Upper lobe of left lung (tissue), 6 donors: ENCODE measurements around the gene NCF4. TPM values are rescaled to one million over a fixed set of nuclear protein-coding genes. Genes with fewer than 3 reads are reported as not detected.

Experiments used
- ATAC-seq, 2 donors: fragments of 200-7000 bp; cut with Tn5 transposase; one replicate each; pipeline ENCODE4 v1.9.1; 2022; ENCODE audit warnings: mild to moderate bottlenecking in 2 of 2, moderate library complexity in 2 of 2; ENCODE audit not compliant: low FRiP score in 2 of 2
- DNase-seq, 2 donors: peaks; one replicate each; pipeline ENCODE4 v3.0.0-alpha.2; 2019 to 2020
- H3K27ac ChIP-seq, 4 donors: fragments of 200-600 bp; sonication (generic); one replicate each; pipeline ENCODE4 v1.5.1; 2016 to 2019
- H3K27me3 ChIP-seq, 4 donors: fragments of 200-600 bp; sonication (generic); one replicate each; pipeline ENCODE4 v1.5.1; 2017 to 2019
- H3K36me3 ChIP-seq, 4 donors: fragments of 200-600 bp; sonication (generic); one replicate each; pipeline ENCODE4 v1.5.1; 2016 to 2019
- H3K4me1 ChIP-seq, 4 donors: fragments of 200-600 bp; sonication (generic); one replicate each; pipeline ENCODE4 v1.5.1; 2018 to 2019
- H3K4me3 ChIP-seq, 4 donors: fragments of 200-600 bp; sonication (generic); one replicate each; pipeline ENCODE4 v1.5.1; 2017 to 2019; ENCODE audit warnings: mild to moderate bottlenecking in 2 of 4, moderate library complexity in 1 of 4
- H3K9me3 ChIP-seq, 4 donors: fragments of 200-600 bp; sonication (generic); one replicate each; pipeline ENCODE4 v1.5.1; 2018 to 2019
- EP300 ChIP-seq, 4 donors: sonication (generic); formaldehyde crosslinking; IDR thresholded peaks; one replicate each; pipeline ENCODE4 v1.5.1; 2017; ENCODE audit warnings: antibody characterized with exemption in 4 of 4, control low read depth in 2 of 4
- POLR2A ChIP-seq, 4 donors: fragments of 450-650 bp; IDR thresholded peaks; one replicate each; pipeline ENCODE4 v1.5.1; 2016 to 2017; ENCODE audit warnings: antibody characterized with exemption in 4 of 4, mild to moderate bottlenecking in 2 of 4
- POLR2AphosphoS5 ChIP-seq, 2 donors: sonication (generic); formaldehyde crosslinking; IDR thresholded peaks; one replicate each; pipeline ENCODE4 v1.5.1; 2017; ENCODE audit warnings: antibody characterized with exemption in 2 of 2
- WGBS, 2 donors: methylation state at CpG; one replicate each; pipeline ENCODE4 v1.1.5; 2017 to 2018; 5-methylcytosine and 5-hydroxymethylcytosine counted together
- total RNA-seq, 6 donors: library from RNA; depleted of rRNA in 4 of 6; stranded (reverse); fragments of >200 nt in 4 of 6; gene quantifications; one replicate each; pipeline versions ENCODE4 v1.1.0 to v1.2.1, GENCODE V29; 2016 to 2021
- TF ChIP-seq, protein P1 (sequence below), 6 experiments: fragments of 450-650 bp in 4 of 6; fragments of 200-600 bp in 2 of 6; sonication (generic) in 2 of 6; IDR thresholded peaks; one replicate each; pipeline ENCODE4 v1.5.1; 2016 to 2019; ENCODE audit warnings: antibody characterized with exemption in 6 of 6
- donor health status: DM: no; HTN: no; CAD: no; lungs with moderate emphysema.
- donor health status: DM: no; HTN: yes; CAD: no; lungs with severe emphysema.

Gene NCF4
- total RNA-seq, 6 donors from 2014 or later: 28.2 to 72.5 (median 54.3) TPM

DNA sequence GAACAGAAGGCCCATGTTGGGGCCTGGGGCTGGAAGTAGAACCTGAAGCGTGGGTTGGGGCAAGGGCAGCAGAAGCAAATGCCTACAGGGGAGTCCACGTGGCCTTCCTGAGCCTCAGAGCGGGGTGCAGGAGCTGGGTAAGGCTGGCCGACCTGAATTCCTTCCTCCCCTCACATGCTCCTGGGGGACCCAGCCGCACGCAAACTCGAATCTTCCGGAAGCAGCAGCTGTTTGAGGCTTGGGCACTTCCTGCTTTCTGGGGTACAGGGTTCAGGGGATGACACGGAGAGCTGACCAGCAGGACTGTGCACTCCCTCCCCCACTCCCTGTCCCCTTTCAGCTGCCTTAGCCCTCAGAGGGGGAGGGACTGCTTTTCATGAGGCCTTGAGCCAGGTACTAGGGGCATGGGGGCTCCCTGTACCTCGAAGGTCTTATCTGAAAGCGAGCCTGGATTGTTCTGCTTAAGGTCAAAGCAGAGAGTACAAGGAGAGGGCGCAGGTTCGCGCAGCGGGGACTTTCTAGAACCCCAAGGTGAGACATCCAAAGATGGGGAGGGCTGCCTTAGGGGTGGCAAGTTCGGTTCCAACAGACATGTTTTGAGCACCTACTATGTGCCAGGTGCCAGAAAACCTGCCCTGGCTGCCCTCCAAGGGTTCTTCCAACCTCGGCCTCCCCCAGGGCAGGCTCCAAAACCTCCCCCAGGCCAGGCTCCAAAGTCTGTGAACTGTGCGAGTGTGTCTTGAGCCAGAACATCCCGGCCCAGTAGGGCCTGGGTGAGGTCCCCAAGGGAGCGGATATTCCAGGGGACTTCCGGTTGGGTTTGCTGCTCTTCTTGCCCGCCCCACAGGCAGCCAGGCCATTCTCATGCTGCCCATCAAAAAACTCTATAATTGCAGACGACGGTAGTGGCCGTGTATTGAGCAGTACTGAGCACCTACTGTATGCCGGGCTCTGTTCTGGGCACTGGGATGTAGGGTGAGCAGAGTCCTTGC is 1.7 kb downstream of the NCF4 start:
- DNase-seq: peak in 1 of 2 donors; percentile 65

DNA sequence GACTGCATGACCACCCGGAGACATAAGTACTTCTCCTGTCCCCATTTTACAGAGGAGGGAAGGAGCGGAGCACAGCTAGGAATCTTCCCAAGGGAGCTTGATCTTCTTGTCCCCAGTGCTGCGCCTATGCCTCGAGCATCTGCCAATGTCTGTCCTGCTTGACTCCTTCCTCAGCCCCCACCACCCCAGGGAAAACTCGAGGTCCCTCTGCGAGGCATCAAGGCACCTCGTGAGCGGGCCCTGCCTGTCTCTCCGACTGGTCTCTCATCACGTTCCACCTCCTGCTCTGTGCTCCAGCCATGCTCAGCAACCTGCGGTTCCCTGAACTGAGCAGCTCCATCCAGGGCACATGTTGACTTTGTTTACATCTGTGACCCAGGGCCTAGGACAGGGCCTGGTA is 2.5 kb downstream of the NCF4 start:
- TF ChIP-seq POLR2A (IDR thresholded peaks at IDR 0.05): no peak
- no peak for TF ChIP-seq EP300 (IDR thresholded peaks at IDR 0.05)
- TF ChIP-seq, protein P1, sequence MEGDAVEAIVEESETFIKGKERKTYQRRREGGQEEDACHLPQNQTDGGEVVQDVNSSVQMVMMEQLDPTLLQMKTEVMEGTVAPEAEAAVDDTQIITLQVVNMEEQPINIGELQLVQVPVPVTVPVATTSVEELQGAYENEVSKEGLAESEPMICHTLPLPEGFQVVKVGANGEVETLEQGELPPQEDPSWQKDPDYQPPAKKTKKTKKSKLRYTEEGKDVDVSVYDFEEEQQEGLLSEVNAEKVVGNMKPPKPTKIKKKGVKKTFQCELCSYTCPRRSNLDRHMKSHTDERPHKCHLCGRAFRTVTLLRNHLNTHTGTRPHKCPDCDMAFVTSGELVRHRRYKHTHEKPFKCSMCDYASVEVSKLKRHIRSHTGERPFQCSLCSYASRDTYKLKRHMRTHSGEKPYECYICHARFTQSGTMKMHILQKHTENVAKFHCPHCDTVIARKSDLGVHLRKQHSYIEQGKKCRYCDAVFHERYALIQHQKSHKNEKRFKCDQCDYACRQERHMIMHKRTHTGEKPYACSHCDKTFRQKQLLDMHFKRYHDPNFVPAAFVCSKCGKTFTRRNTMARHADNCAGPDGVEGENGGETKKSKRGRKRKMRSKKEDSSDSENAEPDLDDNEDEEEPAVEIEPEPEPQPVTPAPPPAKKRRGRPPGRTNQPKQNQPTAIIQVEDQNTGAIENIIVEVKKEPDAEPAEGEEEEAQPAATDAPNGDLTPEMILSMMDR (IDR thresholded peaks at IDR 0.05): no peak
- no peak for TF ChIP-seq POLR2AphosphoS5 (IDR thresholded peaks at IDR 0.05)
- DNase-seq (no peak), ATAC-seq (no peak)
- H3K36me3 ChIP-seq: no peaks in the 10 kb centered on the region
- no peaks in the 10 kb centered on the region for H3K27me3 ChIP-seq
- H3K4me1 ChIP-seq: peaks cover 0 to 22% (median 3%) of the 10 kb centered on the region in 4 donors
- H3K27ac ChIP-seq: peak overlapping the region in 3 of 4 donors; percentile 86 to 91 (median 87)
- H3K9me3 ChIP-seq: no peaks in the 10 kb centered on the region
- no peak overlapping the region for H3K4me3 ChIP-seq
- 84 to 87% methylated on average over 11 of the region's 11 CpGs for WGBS, 2 donors

More for the DNA sequence above, 1.7 kb downstream of the NCF4 start:
- H3K27ac ChIP-seq: peak overlapping the region; percentile 85 to 91 (median 86)
- H3K4me3 ChIP-seq: peak overlapping the region in 1 of 4 donors; percentile 42
- peak in 1 of 4 donors; percentile 10 for TF ChIP-seq EP300 (IDR thresholded peaks at IDR 0.05)
- TF ChIP-seq, protein P1 (IDR thresholded peaks at IDR 0.05): no peak
- no peak for TF ChIP-seq POLR2A (IDR thresholded peaks at IDR 0.05)
- no peaks in the 10 kb centered on the region for H3K9me3 ChIP-seq
- H3K4me1 ChIP-seq: peaks cover 0 to 22% (median 3%) of the 10 kb centered on the region in 4 donors
- no peaks in the 10 kb centered on the region for H3K27me3 ChIP-seq
- H3K36me3 ChIP-seq: no peaks in the 10 kb centered on the region
- peak in 1 of 2 donors; percentile 62 for ATAC-seq
- WGBS, 2 donors: 71 to 72% methylated on average over 21 to 26 of the region's 26 CpGs

DNA sequence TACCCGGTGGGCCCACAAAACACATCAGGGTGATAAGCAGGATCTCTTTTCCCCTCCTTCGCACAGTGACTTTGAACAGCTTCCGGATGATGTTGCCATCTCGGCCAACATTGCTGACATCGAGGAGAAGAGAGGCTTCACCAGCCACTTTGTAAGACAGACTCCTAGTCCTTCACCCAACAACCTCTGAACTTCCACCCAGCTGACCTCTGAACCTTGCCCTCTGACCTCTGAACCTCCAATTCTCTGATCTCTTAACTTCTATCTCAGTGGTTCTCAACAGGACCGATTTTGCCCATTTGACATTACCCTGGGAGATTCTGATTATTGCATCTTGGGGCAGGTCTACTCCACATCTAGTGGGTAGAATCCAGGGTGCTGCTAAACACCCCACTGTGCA is 3.2 kb downstream of the NCF4 start:
- H3K27ac ChIP-seq: peak overlapping the region in 1 of 4 donors; percentile 7
- no peak for DNase-seq
- no peak overlapping the region for H3K4me3 ChIP-seq
- 74 to 91% methylated on average over 6 of the region's 6 CpGs for WGBS, 2 donors
- no peaks in the 10 kb centered on the region for H3K9me3 ChIP-seq
- peaks cover 0 to 22% (median 3%) of the 10 kb centered on the region in 4 donors for H3K4me1 ChIP-seq
- TF ChIP-seq EP300 (IDR thresholded peaks at IDR 0.05) (no peak), POLR2AphosphoS5 (IDR thresholded peaks at IDR 0.05) (no peak), POLR2A (IDR thresholded peaks at IDR 0.05) (no peak)
- TF ChIP-seq, protein P1 (IDR thresholded peaks at IDR 0.05): no peak
- no peak for ATAC-seq
- no peaks in the 10 kb centered on the region for H3K36me3 ChIP-seq
- H3K27me3 ChIP-seq: no peaks in the 10 kb centered on the region

DNA sequence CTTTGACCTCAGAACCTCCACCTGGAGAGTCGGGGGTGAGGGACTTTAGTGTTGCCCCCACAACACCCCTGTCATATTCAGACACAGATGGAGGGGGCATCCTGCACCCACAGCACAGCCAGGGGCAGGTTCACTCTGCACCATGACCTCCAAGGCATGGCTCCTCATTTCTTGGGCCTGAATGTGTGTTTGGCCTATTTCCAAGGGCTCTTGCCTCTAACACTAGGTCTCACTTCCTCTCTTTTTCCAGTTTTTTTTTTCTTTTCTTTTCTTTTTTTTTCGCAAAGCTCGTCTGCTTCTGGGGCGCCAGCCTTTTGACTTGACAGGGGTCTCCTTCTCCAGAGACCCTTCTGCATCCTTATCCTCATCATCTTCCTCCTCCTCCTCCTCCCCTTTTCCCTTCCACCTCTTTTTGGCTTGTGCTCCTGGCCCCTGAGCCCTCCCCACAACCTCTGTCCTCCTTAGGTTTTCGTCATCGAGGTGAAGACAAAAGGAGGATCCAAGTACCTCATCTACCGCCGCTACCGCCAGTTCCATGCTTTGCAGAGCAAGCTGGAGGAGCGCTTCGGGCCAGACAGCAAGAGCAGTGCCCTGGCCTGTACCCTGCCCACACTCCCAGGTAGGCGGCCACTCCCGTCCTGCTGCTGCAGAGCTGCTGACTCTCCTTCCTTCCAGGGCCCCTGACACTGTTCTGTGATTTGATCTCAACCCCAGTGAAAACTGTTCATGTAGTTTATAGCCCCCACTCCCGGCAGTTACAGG is 3.8 kb downstream of the NCF4 start:
- Histone ChIP-seq H3K4me1 (peaks cover 0 to 22% (median 3%) of the 10 kb centered on the region in 4 donors), H3K27ac (peak overlapping the region in 1 of 4 donors; percentile 7), H3K9me3 (no peaks in the 10 kb centered on the region), H3K36me3 (no peaks in the 10 kb centered on the region), H3K27me3 (no peaks in the 10 kb centered on the region), H3K4me3 (no peak overlapping the region)
- DNase-seq: no peak
- WGBS, 2 donors: 69 to 81% methylated on average over 14 of the region's 14 CpGs
- ATAC-seq: no peak
- TF ChIP-seq POLR2AphosphoS5 (IDR thresholded peaks at IDR 0.05): no peak
- TF ChIP-seq POLR2A (IDR thresholded peaks at IDR 0.05): no peak
- TF ChIP-seq, protein P1 (IDR thresholded peaks at IDR 0.05): no peak
- TF ChIP-seq EP300 (IDR thresholded peaks at IDR 0.05): no peak
